DOHH2 (cell line): ENCODE results near the gene KCNA4.
"Not testable (repeated sequence)": the region's sequence is repeated elsewhere in the genome, so short reads cannot be mapped to it uniquely, and the experiment has no call there.

Experiments
- H3F3A ChIP-seq: fragments of 200-600 bp; sonication (generic), shearing (Covaris generic); 2 replicates; pipeline ENCODE4 v1.6.0; 2016; ENCODE audit warnings: antibody characterized with exemption, mild to moderate bottlenecking; ENCODE audit not compliant: control insufficient read depth, insufficient read depth
- H3K27ac ChIP-seq: fragments of 200-600 bp; sonication (generic); 2 replicates; pipeline ENCODE4 v1.5.1; 2014; ENCODE audit warnings: low read depth, mild to moderate bottlenecking, low read length, moderate library complexity
- H3K27me3 ChIP-seq: fragments of 200-600 bp; sonication (generic); 2 replicates; pipeline ENCODE4 v1.6.1; 2014; ENCODE audit warnings: mild to moderate bottlenecking, low read length, mixed read lengths; ENCODE audit not compliant: control insufficient read depth
- H3K36me3 ChIP-seq: fragments of 200-600 bp; sonication (generic); 2 replicates; pipeline ENCODE4 v1.6.1; 2014; ENCODE audit warnings: mild to moderate bottlenecking, low read length, moderate library complexity, mixed read lengths; ENCODE audit not compliant: control insufficient read depth
- H3K4me1 ChIP-seq: fragments of 200-600 bp; sonication (generic); 2 replicates; pipeline ENCODE4 v1.6.1; 2014; ENCODE audit warnings: mild to moderate bottlenecking, low read length, mixed read lengths; ENCODE audit not compliant: control insufficient read depth
- H3K4me2 ChIP-seq: fragments of 200-600 bp; sonication (generic); 2 replicates; pipeline ENCODE4 v1.6.0; 2014; ENCODE audit warnings: mild to moderate bottlenecking, low read length, moderate library complexity
- H3K4me3 ChIP-seq: fragments of 200-600 bp; sonication (generic); 2 replicates; pipeline ENCODE4 v1.5.1; 2014; ENCODE audit warnings: mild to moderate bottlenecking, low read length, mixed read lengths
- H3K79me2 ChIP-seq: fragments of 200-600 bp; sonication (generic); 2 replicates; pipeline ENCODE4 v1.6.1; 2014; ENCODE audit warnings: mild to moderate bottlenecking, low read length, mixed read lengths; ENCODE audit not compliant: control insufficient read depth
- H3K9me2 ChIP-seq: fragments of 200-600 bp; sonication (generic); replicated peaks from 2 replicates; pipeline ENCODE4 v1.6.1; 2014; ENCODE audit warnings: mild to moderate bottlenecking, low read length, mixed read lengths; ENCODE audit not compliant: control insufficient read depth
- H3K9me3 ChIP-seq: fragments of 200-600 bp; sonication (generic); 2 replicates; pipeline ENCODE4 v1.6.1; 2014; ENCODE audit warnings: antibody characterized with exemption, low read length, mixed read lengths; ENCODE audit not compliant: control insufficient read depth, insufficient read depth
- H4K20me1 ChIP-seq: fragments of 200-600 bp; sonication (generic); 2 replicates; pipeline ENCODE4 v1.6.0; 2014; ENCODE audit warnings: low read depth, mild to moderate bottlenecking, antibody characterized with exemption, low read length, moderate library complexity; ENCODE audit not compliant: control insufficient read depth, insufficient read depth
- CTCF ChIP-seq: fragments of 200-600 bp; sonication (generic); IDR thresholded peaks from one replicate; pipeline ENCODE4 v1.5.1; 2014; ENCODE audit warnings: antibody characterized with exemption, mild to moderate bottlenecking, low read depth, low read length; ENCODE audit not compliant: poor library complexity, severe bottlenecking
- EZH2phosphoT487 ChIP-seq: fragments of 200-600 bp; sonication (generic); IDR thresholded peaks from 2 replicates; pipeline ENCODE4 v1.6.1; 2017; ENCODE audit warnings: borderline replicate concordance, mild to moderate bottlenecking, antibody characterized with exemption, low read length, moderate library complexity, mixed read lengths

Gene KCNA4

GRCh38 chr11:29978549-29978948, 38.3 kb downstream of the KCNA4 start:
- H3K4me1 ChIP-seq: no peaks in the 10 kb centered on the region
- no peak for TF ChIP-seq CTCF
- TF ChIP-seq EZH2phosphoT487: no peak
- no peak overlapping the region for H3K4me2 ChIP-seq
- H3K27ac ChIP-seq: no peak overlapping the region
- no peaks in the 10 kb centered on the region for H3K36me3 ChIP-seq
- H3K4me3 ChIP-seq: no peak overlapping the region
- H3K9me3 ChIP-seq: no peaks in the 10 kb centered on the region
- no peaks in the 10 kb centered on the region for H3K79me2 ChIP-seq
- no peaks in the 10 kb centered on the region for H3K9me2 ChIP-seq
- no peaks in the 10 kb centered on the region for H3K27me3 ChIP-seq
- H4K20me1 ChIP-seq: no peaks in the 10 kb centered on the region
- no peaks in the 10 kb centered on the region for H3F3A ChIP-seq

DNA sequence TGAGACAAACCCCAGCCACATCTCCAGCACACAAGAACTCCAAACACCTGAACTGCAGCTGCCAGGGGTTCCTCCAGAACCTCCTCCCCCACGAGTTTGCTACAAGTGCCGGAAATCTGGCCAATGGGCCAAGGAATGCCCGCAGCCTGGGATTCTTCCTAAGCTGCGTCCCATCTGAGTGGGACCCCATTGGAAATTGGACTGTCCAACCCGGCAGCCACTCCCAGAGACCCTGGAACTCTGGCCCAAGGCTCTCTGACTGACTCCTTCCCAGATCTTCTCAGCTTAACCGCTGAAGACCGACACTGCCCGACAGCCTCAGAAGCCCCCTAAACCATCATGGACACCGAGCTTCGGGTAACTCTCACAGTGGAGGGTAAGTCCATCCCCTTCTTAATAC, 41.2 kb downstream of the KCNA4 start:
- H3K4me1 ChIP-seq, H3K27ac ChIP-seq, H3F3A ChIP-seq, H3K4me2 ChIP-seq, H3K79me2 ChIP-seq, H3K9me3 ChIP-seq, H3K36me3 ChIP-seq, H4K20me1 ChIP-seq, H3K27me3 ChIP-seq, H3K4me3 ChIP-seq, H3K9me2 ChIP-seq: not testable (repeated sequence)

- H3F3A ChIP-seq: no peaks in the 10 kb centered on the region
- no peaks in the 10 kb centered on the region for H3K9me2 ChIP-seq
- no peak overlapping the region for H3K4me2 ChIP-seq
- no peaks in the 10 kb centered on the region for H3K4me1 ChIP-seq
- no peak overlapping the region for H3K4me3 ChIP-seq
- no peaks in the 10 kb centered on the region for H3K9me3 ChIP-seq
- no peak overlapping the region for H3K27ac ChIP-seq
- TF ChIP-seq CTCF (no peak), EZH2phosphoT487 (no peak)
- H3K27me3 ChIP-seq: no peaks in the 10 kb centered on the region
- no peaks in the 10 kb centered on the region for H3K79me2 ChIP-seq
- no peaks in the 10 kb centered on the region for H3K36me3 ChIP-seq
- no peaks in the 10 kb centered on the region for H4K20me1 ChIP-seq
These were observed 53.0 kb downstream of the KCNA4 start for GRCh38 chr11:29963796-29964195.

DNA sequence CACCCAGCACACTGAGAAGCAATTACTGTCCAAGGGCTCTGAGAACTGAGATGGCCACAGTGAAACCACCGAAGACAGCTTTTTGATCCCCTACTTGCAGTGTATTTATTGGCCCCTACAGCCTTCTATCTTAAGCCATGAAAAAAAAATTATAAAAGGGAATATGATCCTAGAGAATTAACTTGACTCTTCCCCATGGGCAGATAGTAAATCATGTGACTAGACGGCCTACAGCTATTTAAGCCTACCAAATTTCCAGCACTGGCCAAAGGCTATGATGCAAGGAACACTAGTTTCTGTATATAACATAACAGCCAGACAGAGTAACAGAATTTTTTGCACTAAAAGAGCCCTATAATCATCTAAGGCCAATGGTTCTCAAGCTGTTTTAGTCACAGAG, 53.8 kb downstream of the KCNA4 start:
- H3K9me2 ChIP-seq: no peaks in the 10 kb centered on the region
- H3K4me3 ChIP-seq: no peak overlapping the region
- no peak for TF ChIP-seq CTCF
- no peak for TF ChIP-seq EZH2phosphoT487
- no peak overlapping the region for H3K27ac ChIP-seq
- H3K27me3 ChIP-seq: no peaks in the 10 kb centered on the region
- H3K79me2 ChIP-seq: no peaks in the 10 kb centered on the region
- H3K9me3 ChIP-seq: no peaks in the 10 kb centered on the region
- no peaks in the 10 kb centered on the region for H3K4me1 ChIP-seq
- H3K36me3 ChIP-seq: no peaks in the 10 kb centered on the region
- no peaks in the 10 kb centered on the region for H3F3A ChIP-seq
- no peaks in the 10 kb centered on the region for H4K20me1 ChIP-seq
- no peak overlapping the region for H3K4me2 ChIP-seq
